ENCODE measurements around the gene SLC16A2.
"Not testable (repeated sequence)": the region's sequence is repeated elsewhere in the genome, so short reads cannot be mapped to it uniquely, and the experiment has no call there.

SLC16A2 gene

DNA sequence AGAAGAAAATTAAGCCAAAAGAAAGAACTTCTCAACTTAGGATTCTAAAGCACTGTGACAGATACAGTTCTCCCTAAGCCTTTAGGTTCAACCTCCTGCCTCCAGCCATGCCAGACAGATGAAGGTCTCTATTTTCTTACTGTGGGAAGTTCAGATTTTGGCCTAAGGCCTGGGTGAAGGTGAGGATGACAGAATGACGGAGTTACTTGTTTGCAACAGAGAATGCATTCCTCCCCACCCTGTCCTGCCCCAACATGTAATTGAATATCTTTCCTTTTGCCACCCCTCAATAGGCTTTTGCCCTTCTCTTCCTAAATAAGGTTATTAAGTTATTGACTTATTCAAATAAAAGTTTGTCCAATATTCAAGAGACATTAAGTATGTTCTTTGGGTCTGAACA is 25.6 kb downstream of the SLC16A2 start:
- no peak for DNase-seq (ENCODE audit: low spot score)

DNA sequence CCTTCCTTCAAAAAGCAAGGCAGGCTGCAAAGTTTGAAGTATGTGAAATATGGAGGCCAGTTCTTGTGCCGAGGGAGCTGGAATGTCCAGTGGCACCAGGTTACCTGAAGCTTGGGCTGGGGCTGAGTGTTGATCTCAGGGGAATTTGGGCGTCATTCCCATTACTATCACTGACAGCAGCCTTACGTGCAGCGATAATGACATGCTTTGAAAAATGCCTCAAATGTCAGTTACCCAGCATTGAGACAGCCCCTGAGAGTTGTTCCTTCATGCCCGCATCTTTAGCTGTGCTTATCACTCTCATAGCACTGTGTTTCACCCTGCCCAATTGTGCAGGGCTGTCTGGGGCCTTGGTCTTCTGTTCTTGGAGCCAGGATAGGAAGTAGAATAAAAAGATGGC is 27.4 kb downstream of the SLC16A2 start:
- DNase-seq (ENCODE audit: low spot score), result no peak

DNA sequence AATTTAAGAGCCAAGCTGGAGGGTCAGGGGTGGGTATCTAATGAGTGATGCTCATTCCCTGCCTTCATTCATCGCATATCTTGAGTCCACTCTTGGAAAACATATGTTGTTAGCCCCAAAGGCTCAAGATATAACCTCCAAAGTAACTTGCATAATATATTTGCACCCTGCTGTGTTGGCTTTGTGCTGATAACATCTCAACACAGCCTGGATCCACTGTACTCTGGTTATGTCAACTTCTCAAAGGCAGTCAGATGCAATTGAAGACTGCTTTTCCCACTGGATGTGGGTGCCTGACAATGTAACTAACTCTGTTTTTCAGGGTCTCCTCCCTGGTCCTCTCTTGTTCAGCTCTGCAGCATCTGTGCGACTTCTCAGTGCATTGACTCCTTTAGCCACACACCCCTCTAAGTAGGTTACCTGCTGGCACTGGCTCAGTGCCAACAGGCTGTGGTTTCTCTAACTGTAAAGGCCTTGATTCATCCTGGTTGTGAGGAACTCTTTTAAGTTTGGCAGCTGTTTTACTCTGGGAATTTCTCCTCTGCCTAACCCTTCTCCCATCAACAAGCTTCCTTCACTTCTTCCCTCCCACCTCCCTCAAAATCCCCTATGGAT is 28.1 kb downstream of the SLC16A2 start:
- DNase-seq (ENCODE audit: low spot score), result no peak

DNA sequence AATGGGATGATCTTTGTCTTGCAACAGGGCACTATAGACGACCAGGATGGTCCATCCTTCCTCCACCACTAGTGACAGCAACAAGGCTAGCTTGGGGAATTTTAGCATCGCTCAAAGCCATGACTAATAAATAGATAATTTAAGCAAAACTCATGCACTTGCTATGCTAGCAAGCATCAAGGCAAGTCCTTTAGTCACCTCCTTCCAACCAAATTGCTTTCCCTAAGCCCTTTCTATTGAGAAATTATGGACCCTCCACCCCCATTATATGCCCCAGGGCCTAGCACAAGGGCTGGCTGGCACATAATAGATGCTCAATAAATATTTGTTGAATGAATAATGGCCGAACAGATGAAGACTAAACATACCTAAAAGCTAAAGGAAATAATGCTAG is 28.6 kb downstream of the SLC16A2 start:
- no peak for DNase-seq (ENCODE audit: low spot score)

DNA sequence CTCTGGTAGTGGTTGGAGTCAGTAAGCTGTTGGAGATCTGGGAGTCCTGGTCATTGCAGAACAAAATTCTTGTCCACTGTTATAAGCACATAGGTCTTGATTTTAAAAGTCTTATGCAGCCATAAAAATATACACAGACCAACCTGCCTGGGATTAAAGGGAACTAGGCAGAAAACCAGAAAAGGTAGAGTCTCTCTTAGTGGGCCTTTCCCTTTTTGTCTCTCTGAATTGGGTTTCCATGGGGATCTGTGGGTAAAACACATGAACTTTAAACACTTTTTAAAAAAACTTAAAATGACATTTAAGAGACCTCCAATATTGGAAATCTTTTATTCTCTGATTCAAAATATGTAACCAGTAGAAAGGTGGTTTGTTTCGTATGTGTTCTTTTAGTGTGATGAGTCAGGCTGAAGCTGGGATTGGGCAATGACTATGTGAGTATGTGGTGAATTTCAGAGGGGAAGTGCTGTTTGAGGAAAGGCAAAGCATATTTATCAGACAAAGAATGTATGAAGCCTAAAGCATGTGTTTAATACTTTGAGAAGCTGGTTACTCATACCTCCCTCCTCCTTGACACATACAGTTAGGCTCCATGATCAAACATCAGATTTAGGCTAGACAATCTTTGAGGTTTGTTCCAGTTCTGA is 29.6 kb downstream of the SLC16A2 start:
- peak; percentile 29 for DNase-seq (ENCODE audit: low spot score)

DNA sequence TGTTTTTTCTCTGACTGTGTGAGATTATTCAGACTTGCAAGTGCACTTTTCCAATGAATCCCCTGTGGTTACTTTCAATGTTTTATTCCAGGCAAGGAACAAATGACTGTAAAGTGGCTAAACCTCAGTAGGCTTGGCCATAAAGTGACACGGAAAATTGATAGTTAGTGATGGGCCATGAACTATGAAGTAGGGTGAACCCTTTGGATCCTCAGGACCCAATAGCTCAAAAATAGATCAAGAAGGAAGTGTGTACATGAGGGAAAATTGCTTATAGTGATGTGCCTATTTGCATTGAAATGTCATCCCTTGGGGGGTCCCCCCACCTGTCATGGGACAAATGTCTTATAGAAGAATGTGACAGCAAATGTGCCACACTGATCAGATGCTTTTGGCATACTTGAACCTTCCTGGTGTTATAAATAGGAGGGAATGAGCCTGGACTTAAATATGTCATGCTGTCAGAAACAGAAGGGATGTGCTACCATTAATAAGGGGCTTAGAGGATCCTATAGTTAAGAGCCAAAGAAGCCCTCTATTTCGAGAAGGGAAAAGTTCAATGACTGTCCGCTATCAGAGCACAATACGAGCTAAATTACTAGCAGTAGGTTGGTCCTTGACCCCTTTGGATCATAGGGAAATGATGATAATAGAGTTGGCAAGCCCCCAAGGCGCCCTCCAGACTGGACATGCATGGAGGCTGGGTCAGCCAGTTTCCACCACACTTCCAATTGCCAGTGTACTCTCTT is 30.3 kb downstream of the SLC16A2 start:
- peak; percentile 1 for DNase-seq (ENCODE audit: low spot score)

DNA sequence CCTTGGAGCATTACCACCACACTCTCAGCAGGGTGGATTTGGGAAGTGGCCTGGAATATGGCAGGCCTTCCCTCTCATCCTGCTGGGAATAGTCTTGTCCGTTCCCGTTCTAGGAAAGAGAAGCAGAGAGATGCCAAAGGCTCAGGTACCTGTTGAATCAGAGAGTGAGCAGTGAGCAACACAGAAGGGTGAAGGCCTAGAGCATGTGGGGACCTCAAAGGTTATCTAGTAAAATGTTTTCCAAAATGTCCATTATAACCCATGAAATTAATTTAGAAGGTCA is 30.8 kb downstream of the SLC16A2 start:
- DNase-seq (ENCODE audit: low spot score), result no peak

DNA sequence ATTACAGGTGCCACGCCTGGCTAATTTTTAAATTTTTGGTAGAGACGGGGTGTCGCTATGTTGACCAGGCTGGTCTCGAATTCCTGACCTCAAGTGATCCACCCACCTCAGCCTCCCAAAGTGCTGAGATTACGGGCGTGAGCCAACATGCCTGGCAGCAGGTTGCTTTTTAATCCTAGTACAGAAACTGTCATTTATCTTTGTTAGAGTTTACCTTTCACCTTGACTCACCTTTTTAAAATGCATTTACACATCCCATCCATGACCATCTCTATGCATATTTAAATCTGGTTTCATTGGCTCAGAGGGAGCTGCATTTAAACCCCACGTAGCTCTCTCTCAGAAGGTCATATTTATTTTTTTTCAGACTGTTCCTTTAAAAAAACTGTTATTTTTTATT is 31.9 kb downstream of the SLC16A2 start:
- no peak for DNase-seq (ENCODE audit: low spot score)

DNA sequence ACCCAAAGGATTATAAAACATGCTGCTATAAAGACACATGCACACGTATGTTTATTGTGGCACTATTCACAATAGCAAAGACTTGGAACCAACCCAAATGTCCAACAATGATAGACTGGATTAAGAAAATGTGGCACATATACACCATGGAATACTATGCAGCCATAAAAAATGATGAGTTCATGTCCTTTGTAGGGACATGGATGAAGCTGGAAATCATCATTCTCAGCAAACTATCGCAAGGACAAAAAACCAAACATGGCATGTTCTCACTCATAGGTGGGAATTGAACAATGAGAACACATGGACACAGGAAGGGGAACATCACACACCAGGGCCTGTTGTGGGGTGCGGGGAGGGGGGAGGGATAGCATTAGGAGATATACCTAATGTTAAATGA is 32.9 kb downstream of the SLC16A2 start:
- DNase-seq (ENCODE audit: low spot score), result not testable (repeated sequence)

DNA sequence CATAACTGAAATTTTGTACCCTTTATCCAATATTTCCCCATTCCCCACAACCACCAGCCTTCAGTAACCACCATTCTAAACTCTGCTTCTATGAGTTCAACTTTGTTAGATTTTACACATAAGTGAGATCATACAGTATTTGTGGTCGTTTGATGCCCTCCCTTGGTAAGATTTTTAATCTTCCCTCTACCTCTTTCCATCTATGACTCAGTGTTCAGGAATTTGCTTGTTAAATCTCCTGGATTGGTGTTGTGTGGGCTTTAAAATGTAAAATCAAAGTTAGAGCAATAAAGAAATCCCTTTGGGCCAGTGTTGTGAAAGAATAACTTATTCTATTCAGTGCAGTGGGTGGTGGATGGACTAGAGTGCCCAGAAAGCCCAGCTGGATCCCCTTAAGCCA is 37.4 kb downstream of the SLC16A2 start:
- DNase-seq (ENCODE audit: low spot score), result no peak

DNA sequence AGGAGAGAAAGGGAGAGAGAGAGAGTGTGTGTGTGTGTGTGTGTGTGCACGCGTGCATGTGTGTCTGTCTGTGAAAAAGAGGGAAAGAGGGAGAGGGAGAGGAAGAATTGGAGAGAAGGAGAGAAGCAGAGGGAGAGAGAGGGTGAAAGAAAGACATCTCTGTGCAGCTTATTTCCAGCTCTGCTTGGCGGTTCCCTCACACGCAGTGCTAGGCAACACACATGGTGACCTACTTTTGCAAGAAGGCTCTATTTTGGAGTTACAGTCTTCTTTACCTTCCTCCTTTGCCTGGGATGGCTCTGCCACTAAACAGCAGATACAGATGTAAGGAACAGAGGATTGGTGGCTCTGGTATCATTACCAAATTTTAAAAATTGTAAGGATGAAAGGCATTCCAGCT is 40.1 kb downstream of the SLC16A2 start:
- DNase-seq (ENCODE audit: low spot score), result no peak

DNA sequence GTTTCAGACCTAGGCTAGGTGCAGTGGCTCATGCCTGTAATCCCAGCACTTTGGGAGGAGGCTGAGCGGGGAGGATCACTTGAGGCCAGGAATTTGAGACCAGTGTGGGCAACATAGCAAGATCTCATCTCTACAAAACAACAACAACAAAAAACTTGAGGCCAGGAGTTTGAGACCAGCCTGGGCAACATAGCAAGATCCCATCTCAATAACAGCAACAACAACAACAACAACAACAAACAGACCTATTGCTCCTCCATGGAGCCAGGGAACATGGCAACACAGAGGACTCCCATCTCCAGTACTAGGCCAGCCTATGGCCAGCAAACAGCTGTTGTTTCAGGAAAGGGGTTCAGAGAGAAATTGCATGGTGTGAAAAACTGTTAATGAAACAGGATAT is 43.4 kb downstream of the SLC16A2 start:
- DNase-seq (ENCODE audit: low spot score), result no peak

DNA sequence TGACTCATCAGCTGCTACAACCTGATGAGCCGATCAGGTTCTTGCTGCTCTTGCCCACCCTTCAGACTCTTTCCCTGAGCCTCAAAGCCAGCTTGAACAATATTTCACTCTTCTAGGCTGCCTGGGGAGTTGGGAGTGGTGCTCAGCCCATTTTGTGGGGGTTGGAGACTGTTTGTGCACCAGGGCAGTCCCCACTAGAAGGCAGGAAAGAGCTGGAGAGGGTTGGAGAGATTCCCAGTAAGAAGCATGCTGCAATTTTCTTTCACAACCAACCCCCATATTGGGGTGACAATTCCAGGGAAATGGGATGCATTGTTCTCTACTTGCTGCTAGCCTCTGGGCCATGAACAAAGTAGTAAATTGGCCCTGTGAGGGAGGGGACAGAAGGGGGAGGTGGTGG is 44.1 kb downstream of the SLC16A2 start:
- DNase-seq (ENCODE audit: low spot score), result no peak

DNA sequence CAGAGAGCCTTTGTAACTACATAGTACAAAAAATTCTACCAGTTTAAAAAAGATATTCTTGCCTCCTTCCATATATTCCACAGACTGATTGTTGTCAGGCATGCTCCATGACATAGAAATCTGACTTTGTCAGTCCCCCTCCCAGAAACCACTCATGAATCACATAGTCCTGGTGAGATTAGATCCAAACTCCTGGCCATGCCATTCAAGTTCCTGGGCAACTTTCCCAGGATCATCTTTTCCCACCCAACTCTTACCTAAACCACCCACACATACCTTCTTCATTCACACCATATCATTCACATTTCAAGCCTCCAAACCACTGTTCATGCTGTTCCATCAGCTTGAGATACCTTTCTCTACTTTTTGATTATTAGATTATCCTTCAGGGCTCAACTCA is 46.4 kb downstream of the SLC16A2 start:
- no peak for DNase-seq (ENCODE audit: low spot score)

DNA sequence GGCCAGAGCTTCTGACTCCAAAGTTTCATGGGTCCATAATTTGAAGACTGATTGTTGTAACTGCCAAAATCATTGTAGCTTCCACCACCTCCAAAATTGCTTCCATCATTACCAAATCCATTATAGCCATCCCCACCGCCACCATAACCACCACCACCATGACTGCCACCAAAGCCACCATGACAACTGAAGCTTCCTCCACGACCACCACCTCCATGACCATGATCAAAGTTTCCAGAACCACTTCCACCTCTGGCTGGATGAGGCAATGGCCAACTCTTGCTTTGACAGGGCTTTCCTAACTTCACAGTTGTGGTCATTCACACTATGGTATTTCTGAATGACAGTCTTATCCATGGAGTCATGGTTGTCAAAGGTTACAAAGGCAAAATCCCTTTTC is 51.8 kb downstream of the SLC16A2 start:
- not testable (repeated sequence) for DNase-seq (ENCODE audit: low spot score)

DNA sequence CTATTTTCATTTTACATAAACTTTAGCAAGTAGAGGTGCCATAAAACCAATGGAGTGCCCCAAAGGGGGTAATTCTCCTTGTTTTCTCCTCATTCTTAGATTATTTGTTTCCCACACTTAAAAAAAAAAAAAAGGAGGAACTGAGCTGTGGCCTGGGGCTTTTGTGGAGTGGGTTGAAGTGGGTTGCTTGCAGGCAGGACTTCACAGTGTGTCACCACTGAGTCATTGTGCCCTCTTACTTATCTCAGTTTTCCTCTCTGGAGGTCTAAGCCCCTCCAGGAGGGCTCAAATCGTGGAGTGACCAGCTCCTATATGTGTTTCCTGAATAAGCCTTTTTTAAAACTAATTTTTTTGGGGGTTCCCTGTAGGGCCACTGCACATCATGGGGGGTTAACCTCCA is 69.0 kb downstream of the SLC16A2 start:
- no peak for DNase-seq (ENCODE audit: low spot score)

DNA sequence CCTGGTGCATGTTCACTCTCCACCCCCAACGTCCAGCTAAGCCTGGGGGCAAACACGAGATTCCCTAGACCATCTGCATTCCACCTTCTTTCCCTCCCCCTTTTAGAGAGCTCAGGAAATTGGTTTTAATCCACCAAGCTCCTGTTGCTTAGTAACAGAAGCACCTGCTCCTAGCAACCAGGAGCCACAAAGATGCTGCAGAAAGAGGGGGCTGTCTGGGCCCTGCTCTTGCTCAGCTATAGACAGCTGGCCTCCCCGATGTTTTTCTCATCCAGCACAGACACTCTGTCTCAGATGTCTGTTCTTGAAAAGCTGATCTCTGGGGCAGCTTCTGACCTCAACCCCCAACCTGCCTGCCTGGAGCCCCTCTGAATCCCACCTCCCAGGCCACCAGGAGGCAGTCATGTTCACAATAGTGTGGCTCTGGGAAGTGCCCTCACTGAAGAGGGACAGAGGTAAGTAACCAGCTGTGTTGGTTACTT is 71.5 kb downstream of the SLC16A2 start:
- DNase-seq (ENCODE audit: low spot score), result no peak

DNA sequence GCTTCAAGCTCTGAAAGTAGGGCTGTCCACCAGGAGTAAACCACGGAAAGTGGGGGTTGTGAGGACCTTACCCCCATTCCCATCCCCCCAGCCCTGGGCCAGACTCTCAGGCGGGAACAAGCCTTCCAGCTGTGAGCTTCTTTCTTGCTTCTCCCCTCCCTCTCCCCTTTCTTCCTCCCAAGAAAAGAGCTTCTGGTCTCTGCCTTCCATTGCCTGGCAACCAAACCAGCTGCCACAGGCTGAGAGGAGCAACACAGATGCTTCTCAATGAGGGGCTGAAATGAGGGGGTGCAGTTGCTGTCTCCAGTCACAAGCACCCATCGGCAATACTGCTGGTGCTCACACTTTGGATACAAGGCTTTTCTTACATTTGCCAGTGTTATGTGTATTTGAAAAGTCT is 72.5 kb downstream of the SLC16A2 start:
- DNase-seq (ENCODE audit: low spot score), result no peak

DNA sequence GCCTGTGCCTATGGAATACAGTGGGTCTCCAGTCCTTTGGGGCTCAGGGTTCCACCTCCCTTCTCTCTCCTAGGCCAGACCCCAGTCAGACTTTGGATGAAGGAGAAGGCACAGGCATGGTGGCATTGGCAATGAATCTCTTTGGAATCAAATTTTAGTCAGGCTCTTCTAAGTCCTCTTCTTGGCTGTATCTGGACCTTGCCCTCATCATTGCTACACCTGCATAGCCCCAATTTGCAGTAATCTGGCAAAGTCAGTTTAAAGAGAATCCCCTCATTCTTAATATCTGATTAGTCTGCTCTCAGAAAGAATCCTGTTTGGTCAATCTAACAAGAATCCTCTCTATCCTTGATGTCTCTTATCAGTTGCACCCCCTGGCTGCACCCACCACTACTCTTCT is 77.6 kb downstream of the SLC16A2 start:
- DNase-seq (ENCODE audit: low spot score), result no peak

DNA sequence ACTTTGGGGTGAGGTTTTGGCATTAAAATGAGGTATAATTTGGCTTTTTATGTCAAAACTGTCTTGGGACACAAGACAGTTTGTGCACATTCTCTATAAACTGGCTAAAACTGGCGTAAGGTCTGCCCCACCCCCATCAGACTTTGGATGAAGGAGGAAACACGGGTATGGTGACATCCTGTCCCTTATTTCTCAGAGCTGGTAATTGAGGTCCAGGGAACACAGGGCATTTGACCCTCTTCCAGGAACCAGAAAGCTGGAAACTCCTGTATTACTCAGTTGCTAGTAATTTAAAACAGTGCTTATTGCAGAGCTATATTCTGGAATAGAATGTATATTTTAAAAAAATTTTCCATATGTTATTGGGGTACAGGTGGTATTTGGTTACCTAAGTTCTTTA is 78.8 kb downstream of the SLC16A2 start:
- no peak for DNase-seq (ENCODE audit: low spot score)

DNA sequence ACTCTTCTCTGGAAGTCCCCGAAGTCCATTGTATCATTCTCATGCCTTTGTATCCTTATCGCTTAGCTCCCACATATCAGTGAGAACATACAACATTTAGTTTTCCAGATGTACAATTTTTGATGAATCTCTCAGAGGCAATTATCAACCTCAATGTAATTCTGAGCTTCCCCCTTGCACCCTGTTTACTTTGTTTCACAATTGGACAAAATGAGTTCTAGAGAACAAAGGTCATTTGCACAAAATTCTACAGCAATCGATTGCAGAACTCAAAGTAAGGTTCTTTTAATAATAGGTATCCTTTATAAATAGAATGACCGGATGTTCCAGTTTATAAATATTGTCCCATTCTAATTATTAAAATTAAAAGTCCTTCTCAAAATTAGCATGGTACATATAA is 79.3 kb downstream of the SLC16A2 start:
- DNase-seq (ENCODE audit: low spot score), result no peak

DNA sequence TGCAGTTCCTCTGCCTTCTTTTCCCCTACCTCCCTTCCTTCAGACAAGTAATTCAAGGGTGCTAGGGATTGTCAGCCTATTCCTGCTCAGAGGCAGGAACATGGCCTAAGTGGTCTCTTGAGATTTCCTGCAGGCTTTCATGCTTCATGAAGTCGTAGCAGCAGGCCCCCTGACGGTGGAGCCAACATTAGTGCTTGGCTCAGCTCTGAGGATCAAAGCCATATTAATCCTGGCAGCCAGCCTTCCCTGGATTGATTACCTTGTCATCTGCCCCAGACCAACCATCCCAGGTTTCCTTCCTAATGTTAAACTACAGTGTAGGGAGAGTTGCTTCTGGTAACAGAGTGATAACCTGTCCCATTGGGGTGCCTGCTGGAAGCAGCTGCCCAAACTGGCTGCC is 84.1 kb downstream of the SLC16A2 start:
- no peak for DNase-seq (ENCODE audit: low spot score)

DNA sequence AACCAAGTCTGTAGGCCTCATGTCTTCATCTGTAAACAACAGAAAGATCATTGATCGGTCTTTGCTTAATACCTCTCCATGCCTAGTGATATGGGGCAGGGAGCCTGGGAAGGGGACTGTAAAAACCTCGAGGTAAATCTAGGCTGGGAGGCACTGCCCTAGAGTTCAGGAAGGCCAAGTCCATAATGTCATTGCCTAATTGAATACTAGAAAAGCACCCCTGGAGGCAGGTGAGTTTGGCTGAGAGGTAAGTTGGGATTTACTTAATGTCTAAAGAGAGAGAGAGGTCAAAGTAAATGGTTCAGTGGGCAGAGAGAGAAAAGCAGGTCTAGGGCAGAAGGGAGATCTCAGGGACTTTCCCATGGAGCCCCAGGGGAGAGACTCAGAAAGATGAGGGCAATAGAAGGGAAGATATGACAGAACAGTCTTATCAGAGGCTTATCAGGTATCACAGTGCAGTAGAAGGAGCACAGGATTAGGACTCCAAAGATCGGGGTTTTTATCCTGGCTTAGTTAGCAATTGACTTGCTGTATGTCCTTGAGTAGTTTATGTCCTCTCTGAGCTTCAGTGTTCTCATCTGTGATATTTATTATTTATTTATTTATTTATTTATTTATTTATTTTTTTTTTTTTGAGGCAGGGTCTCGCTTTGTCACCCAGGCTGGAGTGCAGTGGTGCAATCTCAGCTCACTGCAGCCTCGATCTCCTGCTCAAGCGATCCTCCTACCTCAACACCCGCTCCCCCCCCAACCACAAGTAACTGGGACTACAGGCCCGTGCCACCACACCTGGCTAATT is 85.2 kb downstream of the SLC16A2 start:
- no peak for DNase-seq (ENCODE audit: low spot score)

Measured in activated CD4-positive, alpha-beta T cell treated with anti-CD3 and anti-CD28 coated beads, Interleukin-2, Interleukin-4, amounts not matched to agents 100 ng/mL and 50 ng/mL, durations not matched to agents 16 hours and 8 hours (primary cell).